HG02642 (cell line): ENCODE results near the gene CUX1.
"Not testable (repeated sequence)": the region's sequence is repeated elsewhere in the genome, so short reads cannot be mapped to it uniquely, and the experiment has no call there.

ENCODE experiments used
- ATAC-seq: cut with Tn5 transposase; IDR thresholded peaks from one replicate; pipeline ENCODE4 v1.9.1; 2021; ENCODE audit warnings: mild to moderate bottlenecking; ENCODE audit not compliant: unreplicated experiment, poor library complexity

The CUX1 gene

GRCh38 chr7:102182016-102182415, 364.6 kb downstream of the CUX1 start:
- no peak for ATAC-seq

DNA sequence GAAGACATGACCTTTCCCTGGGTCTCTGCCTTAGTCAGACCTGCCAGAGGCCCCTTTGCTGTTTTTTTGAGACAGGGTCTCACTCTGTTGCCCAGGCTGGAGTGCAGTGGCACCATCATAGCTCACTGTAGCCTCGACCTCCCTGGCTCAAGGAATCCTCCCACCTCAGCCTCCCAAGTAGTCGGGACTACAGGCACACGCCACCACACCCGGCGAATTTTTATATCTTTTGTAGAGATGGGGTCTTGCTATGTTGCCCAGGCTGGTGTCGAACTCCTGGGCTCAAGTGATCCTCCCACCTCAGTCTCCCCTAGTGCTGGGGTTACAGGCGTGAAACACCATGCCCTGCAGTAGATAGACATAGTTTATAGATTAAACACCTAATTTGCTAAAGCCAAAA, 366.4 kb downstream of the CUX1 start:
- ATAC-seq: not testable (repeated sequence)

DNA sequence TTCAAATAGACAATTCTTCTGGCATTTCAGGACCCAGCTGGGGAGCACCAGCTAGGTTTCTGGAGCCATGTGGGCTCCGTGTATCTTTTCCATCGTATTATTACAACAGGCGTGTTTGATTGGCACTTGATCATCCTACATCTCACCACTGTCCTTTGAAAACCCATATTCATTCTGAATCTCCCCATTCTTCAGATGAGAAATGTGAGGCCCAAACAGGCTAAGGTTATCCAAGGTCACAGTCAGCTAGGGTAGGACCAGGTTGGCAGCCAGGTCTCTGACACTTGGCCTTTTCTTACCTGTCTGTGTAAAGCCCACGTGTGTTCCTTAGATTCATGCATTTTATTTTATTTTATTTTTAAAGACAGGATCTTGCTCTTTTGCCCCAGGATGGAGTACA, 366.9 kb downstream of the CUX1 start:
- ATAC-seq: no peak

- ATAC-seq: no peak
Measured at GRCh38 chr7:102185796-102186195, 368.4 kb downstream of the CUX1 start.

- no peak for ATAC-seq
Measured at GRCh38 chr7:102186306-102186705, 368.9 kb downstream of the CUX1 start.

GRCh38 chr7:102188746-102189145, 371.3 kb downstream of the CUX1 start:
- ATAC-seq: no peak

GRCh38 chr7:102189756-102190155, 372.3 kb downstream of the CUX1 start:
- no peak for ATAC-seq

DNA sequence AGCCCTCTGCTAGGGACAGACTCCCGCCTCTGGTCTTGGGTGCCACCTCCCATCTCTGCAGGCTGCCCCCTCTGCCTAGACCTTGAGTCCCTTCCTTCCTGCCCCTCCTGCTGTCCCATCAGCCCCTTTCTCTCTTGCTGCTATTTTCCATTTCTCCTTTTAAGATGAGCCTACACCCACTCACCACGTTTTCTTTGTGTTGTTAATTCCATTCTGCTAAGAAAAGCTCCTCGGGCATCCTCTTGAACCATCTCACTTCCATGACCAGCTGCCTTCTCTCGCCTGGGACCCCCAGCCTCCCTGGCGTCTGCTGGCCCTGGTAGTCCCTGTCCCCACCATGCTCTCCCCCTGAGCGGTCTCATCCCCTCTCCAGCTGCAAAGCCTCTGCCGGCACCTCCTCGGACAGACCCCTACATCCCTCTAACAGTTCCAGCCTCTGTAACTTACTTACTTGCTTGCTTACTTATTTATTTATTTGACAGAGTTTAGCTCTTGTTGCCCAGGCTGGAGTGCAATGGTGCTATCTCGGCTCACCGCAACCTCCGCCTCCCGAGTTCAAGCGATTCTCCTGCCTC, 373.4 kb downstream of the CUX1 start:
- ATAC-seq: no peak

GRCh38 chr7:102191556-102192379, 374.3 kb downstream of the CUX1 start:
- ATAC-seq: no peak

GRCh38 chr7:102192790-102193189, 375.4 kb downstream of the CUX1 start:
- no peak for ATAC-seq

DNA sequence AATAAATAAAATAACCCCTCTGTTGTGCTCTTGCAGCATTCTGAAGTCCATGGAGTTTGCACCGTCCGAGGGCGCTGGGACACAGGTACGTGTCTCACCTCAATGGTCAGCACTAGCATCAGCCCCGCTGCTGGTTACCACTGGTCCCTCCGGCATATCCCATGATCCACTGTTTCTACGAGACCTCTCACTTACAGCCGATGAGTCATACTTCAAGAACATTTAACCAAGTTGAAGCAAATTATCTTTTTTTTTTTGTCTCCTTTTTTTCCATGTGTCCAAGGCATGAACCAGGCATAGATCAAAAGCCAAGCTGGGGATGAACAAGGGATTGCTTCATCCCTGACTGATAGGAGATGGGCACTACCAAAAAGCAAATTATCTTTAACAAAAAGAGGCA, 376.4 kb downstream of the CUX1 start:
- no peak for ATAC-seq

DNA sequence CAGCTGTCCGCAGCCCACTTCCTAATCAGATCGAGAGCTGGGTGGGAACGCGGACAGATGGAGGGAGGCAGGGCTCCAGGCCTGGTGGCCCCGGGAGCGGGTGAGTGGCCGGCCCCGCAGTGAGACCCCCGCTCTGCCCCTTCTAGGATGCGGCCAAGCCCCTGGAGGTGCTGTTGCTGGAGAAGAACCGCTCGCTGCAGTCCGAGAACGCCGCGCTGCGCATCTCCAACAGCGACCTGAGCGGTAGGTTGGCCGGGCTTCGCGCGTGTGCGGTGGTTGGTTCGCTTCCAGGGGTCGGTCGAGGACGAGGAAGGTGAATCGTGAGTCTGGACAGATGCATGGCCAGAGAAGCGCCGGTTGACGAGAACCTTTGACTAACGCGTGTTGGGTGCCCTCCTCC, 377.9 kb downstream of the CUX1 start:
- no peak for ATAC-seq

DNA sequence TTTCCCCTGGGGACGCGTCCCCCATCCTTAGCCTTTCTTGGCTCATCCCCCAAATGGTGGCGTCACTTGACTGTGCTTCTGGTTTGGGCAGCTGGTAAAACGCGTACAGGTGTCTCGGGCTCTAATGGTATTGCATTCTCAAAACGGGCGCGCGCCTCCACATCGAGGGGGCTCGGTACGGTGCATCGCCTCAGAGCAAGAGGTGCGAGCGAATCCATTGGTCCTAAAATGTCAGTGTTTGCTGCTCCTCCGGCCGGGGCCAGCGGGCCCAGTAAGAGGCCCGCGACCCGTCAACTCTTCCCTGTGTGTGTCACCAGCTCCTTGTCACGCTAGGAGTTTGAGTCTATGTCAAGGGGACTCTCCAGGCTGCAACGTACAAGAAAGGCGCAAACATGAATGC, 378.6 kb downstream of the CUX1 start:
- no peak for ATAC-seq

DNA sequence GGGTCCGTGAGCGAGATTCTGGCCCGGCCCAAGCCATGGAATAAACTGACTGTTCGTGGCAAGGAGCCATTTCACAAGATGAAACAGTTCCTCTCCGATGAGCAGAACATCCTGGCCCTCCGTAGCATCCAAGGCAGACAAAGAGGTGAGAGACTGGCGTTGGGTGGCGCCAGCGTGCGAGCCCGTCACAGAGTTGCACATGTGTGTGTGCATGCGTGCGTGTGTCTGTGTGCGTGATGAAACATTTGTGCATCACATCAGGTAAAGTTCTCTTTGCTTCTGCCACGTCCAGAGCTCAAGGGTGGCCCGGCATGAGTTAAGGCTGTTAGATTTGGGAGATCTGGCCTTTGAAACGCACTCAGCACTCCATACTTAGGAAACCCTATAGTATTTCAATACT, 379.7 kb downstream of the CUX1 start:
- ATAC-seq: no peak

GRCh38 chr7:102197599-102197998, 380.2 kb downstream of the CUX1 start:
- ATAC-seq: no peak

DNA sequence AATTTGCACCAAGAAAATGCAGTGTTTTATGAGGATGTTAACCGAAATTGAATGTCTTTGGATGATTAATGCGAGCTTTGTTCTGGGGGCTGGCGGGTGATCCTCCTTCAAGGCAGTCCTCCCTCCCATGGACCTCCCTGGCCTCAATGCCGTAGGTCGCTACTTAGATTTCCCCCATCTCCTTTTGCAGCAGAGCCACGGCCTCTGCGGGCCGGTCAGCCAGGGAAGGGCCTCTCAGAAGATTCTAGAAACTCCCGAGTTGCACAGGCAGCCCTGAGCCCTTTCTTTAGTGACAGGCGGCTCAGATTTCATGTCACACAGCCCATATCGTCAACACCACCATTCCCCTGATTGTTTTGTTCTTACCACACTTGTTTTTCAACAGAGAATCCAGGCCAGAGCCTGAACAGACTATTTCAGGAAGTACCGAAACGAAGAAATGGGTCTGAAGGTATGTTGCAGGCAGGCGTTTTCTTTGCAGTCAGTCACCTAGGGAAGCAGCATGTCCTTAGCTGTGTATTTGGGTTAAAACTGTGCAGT, 381.1 kb downstream of the CUX1 start:
- ATAC-seq: no peak

GRCh38 chr7:102201576-102201975, 384.1 kb downstream of the CUX1 start:
- no peak for ATAC-seq

DNA sequence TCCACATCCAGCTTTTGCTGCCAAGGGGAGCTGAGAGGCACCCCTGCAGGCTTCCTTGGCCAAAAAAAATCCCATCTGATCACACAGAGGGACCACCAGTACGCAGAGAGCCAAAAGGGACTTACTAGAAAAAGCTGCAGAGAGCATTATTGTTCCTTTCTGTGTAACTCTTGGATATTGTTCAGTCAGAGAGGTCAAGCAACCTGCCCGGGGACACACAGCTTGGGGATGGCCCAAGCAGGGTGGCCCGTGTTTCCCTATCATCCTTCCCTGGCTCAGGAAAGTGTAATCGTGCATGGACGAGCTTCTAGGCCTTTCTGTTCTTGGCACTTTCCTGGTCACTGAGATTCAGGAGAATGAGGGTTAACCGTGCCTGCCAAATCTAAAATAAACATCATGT, 385.1 kb downstream of the CUX1 start:
- ATAC-seq: no peak

DNA sequence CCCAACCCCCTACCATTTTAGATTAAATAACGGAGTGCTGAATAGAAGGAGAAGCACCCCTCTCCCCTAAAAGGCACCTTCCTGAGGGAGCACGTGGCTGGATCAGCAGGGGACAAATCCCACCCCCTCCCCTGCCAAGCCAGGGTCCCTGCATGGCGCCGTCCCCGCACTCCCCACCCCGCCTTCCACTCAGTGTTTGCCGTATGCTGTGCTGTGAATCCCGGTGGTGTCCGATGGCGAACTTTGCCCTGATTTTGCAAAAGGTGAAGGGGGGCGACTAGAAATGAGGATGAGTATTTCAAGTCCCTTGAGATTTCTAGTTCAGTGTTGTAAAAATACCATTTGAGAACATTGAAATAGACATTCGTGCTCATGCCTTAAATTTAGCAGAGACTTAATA, 385.8 kb downstream of the CUX1 start:
- ATAC-seq: no peak

- no peak for ATAC-seq
Measured at GRCh38 chr7:102204212-102204611, 386.8 kb downstream of the CUX1 start.

DNA sequence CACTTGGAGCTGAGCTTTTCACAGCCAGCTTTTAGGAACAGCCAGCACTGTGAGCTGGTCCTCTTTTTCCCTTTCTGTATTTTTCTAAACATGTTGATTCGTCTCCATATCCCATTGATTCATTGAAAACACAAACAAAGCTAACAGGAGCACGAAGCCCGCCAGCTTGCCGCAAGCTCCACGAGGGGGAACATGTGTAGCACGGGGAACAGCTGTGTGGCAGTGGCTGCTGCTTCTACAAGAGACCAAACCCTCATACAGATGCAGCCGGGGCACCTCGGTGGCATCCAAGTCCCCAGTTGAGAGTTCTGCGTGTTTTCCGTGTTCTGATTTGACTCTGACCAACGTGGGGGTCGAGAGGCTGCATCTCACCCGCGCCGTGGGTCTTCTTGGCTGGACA, 388.5 kb downstream of the CUX1 start:
- no peak for ATAC-seq

- ATAC-seq: no peak
Measured at GRCh38 chr7:102208826-102209225, 391.4 kb downstream of the CUX1 start.
